ENCODE results near the gene GUCA1C.

DNA sequence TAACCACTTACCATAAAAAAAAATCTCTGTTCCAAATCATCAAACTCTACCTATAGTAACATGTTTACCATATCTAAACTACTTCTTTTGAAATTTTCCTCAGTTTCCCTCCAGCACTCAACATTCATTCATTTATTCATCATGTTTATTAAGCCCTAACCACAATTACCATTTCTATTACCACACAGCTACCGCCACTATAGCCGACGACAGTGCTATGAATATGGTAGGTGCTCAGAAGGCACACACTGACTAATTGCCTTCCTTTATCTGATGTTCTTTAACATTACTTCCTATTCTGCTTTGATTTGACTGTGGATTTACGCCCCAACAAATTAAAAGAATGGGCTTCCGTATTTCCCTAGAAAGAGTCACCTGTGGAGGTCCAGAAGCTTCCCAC, 43.9 kb downstream of the GUCA1C start:
- TF ChIP-seq SUZ12 (IDR thresholded peaks at IDR 0.05): no peak
- no peak for TF ChIP-seq FOXA1 (IDR thresholded peaks at IDR 0.05)
- no peak for TF ChIP-seq FOXK2 (IDR thresholded peaks at IDR 0.05)

Data from HEK293T (cell line).